Smooth muscle cell (in vitro differentiated cells): ENCODE measurements around the gene ANKMY1. TPM values are rescaled to one million over a fixed set of nuclear protein-coding genes. Genes with fewer than 3 reads are reported as not detected.

Source experiments
- DNase-seq: peaks from one replicate; lab custom pipeline; 2025; ENCODE audit not compliant: unreplicated experiment; lab: John Stamatoyannopoulos, UW
- H2AFZ ChIP-seq: fragments of 200-600 bp; sonication (generic); 2 replicates; pipeline ENCODE4 v1.6.0; 2016; ENCODE audit warnings: antibody characterized with exemption, low read depth, mild to moderate bottlenecking
- H3F3A ChIP-seq: fragments of 200-600 bp; sonication (generic); 2 replicates; pipeline ENCODE4 v1.6.0; 2017; ENCODE audit warnings: antibody characterized with exemption, low read depth
- H3K27ac ChIP-seq: fragments of 200-600 bp; sonication (generic); 2 replicates; pipeline ENCODE4 v1.5.1; 2016; ENCODE audit warnings: low read depth, mild to moderate bottlenecking
- H3K27me3 ChIP-seq: fragments of 200-600 bp; sonication (generic); 2 replicates; pipeline ENCODE4 v1.6.1; 2016; ENCODE audit warnings: low read depth, mild to moderate bottlenecking
- H3K36me3 ChIP-seq: fragments of 200-600 bp; sonication (generic); 2 replicates; pipeline ENCODE4 v1.5.1; 2016; ENCODE audit warnings: low read depth
- H3K4me1 ChIP-seq: fragments of 200-600 bp; sonication (generic); 2 replicates; pipeline ENCODE4 v1.5.1; 2016; ENCODE audit warnings: low read depth
- H3K4me2 ChIP-seq: fragments of 200-600 bp; sonication (generic); 2 replicates; pipeline ENCODE4 v1.6.0; 2016; ENCODE audit warnings: mild to moderate bottlenecking
- H3K4me3 ChIP-seq: fragments of 200-600 bp; sonication (generic); 2 replicates; pipeline ENCODE4 v1.5.1; 2016; ENCODE audit warnings: mild to moderate bottlenecking
- H3K79me2 ChIP-seq: fragments of 200-600 bp; sonication (generic); 2 replicates; pipeline ENCODE4 v1.6.0; 2016; ENCODE audit warnings: low read depth, mild to moderate bottlenecking
- H3K9ac ChIP-seq: fragments of 200-600 bp; sonication (generic); 2 replicates; pipeline ENCODE4 v1.6.0; 2016; ENCODE audit warnings: low read depth
- H3K9me3 ChIP-seq: fragments of 200-600 bp; sonication (generic); replicated peaks from 2 replicates; pipeline ENCODE4 v1.5.1; 2016; ENCODE audit warnings: low read depth
- H4K20me1 ChIP-seq: fragments of 200-600 bp; sonication (generic); 2 replicates; pipeline ENCODE4 v1.6.0; 2016; ENCODE audit warnings: low read depth
- CTCF ChIP-seq: fragments of 200-600 bp; sonication (generic); IDR thresholded peaks from 2 replicates; pipeline ENCODE4 v1.5.1; 2017; ENCODE audit warnings: borderline replicate concordance, mild to moderate bottlenecking, antibody characterized with exemption; ENCODE audit not compliant: insufficient read depth, poor library complexity, severe bottlenecking
- WGBS: methylation state at CpG from one replicate; pipeline ENCODE4 v1.1.7; 2016; ENCODE audit warnings: low lambda C conversion rate; 5-methylcytosine and 5-hydroxymethylcytosine counted together
- polyA plus RNA-seq: library from polyadenylated mRNA; unstranded; fragments of >200 nt; fragmentation: Nextera tagmentation; extraction: Ambion mirVana; gene quantifications from 2 replicates; pipeline ENCODE4 v1.2.1, GENCODE V29; 2016
- total RNA-seq: library from RNA; depleted of rRNA; stranded (reverse); fragments of >200 nt; gene quantifications from 2 replicates; pipeline ENCODE4 v1.2.3, GENCODE V29; 2014

ANKMY1 gene
- total and polyA plus RNA-seq, 2 experiments from 2014 or later = 6.4 to 8.7 TPM

DNA sequence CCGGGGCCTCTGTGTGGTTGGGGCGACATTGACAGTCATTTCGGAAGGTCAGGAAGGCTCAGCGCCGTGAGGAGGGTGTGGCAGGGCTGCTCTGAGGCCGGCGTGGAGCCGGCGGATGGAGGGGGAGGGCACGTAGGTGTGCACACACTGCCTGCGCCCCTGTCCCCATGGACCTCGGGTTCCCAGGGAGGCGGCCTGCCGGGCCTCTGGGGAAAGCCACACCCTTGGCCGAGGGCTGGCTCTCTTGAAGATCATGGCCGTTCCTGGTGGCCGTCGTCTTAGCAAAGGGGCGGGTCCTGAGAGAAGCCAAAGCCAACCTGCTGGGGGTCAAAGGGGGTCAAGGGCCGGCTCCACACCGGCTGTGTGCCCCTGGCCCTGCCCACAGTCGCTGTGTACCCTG lies 110.5 kb downstream of the ANKMY1 start:
- Histone ChIP-seq H3K79me2 (peaks cover 41% of the 10 kb centered on the region), H2AFZ (no peak overlapping the region)

GRCh38 chr2:240446664-240447175 lies 111.1 kb downstream of the ANKMY1 start:
- Histone ChIP-seq H3K27me3 (no peaks in the 10 kb centered on the region), H3K36me3 (no peaks in the 10 kb centered on the region), H3K9me3 (no peaks in the 10 kb centered on the region), H3K4me3 (no peak overlapping the region), H3K4me1 (peaks cover 10% of the 10 kb centered on the region), H3K4me2 (no peak overlapping the region), H3K79me2 (peaks cover 44% of the 10 kb centered on the region), H2AFZ (no peak overlapping the region), H4K20me1 (peaks cover 100% of the 10 kb centered on the region), H3K9ac (no peak overlapping the region), H3K27ac (no peak overlapping the region), H3F3A (no peaks in the 10 kb centered on the region)
- WGBS = 98% methylated on average over 12 of the region's 12 CpGs
- TF ChIP-seq CTCF = no peak
- DNase-seq = no peak

More for the DNA sequence above, 110.5 kb downstream of the ANKMY1 start:
- Histone ChIP-seq H3K4me2 (no peak overlapping the region), H3K4me1 (peaks cover 16% of the 10 kb centered on the region), H3K9ac (no peak overlapping the region), H3K9me3 (no peaks in the 10 kb centered on the region), H3K27ac (no peak overlapping the region), H3K4me3 (no peak overlapping the region), H3K27me3 (no peaks in the 10 kb centered on the region), H3K36me3 (no peaks in the 10 kb centered on the region), H4K20me1 (peaks cover 100% of the 10 kb centered on the region), H3F3A (no peaks in the 10 kb centered on the region)
- WGBS = 88% methylated on average over 22 of the region's 22 CpGs
- TF ChIP-seq CTCF = no peak
- DNase-seq = no peak

DNA sequence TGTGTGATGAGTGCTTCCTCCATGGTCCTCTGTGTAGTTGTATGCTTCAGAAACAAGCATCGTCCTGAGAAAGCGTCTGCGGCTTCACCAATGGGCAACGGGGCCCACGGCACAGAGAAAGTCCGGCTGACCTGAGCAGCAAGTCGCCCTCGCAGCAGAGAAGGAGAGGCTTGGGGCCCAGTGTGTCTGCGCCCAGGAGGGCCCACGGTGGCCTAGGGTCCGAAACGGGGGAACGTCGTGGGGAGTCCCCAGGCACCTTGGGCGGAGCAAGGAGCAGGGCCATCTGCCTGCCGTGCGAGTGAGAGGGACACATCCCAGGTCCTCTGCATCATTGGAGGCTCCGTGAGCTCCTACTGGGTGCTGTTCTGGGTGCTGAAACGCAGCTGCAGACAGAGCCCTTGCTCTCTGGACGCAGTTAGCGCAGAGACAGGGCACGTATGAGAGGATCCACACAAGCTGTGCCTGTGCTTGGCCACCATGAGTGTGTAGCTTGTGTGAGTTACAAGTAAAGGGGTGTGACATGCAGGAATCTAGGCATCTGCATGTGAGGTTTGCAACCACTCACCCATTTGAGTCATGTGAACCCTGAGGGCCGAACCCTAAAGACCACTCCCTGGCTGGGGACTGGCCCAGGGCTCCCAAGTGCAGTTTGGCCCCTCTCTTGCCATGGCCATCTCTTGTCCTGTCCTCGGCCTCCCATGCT lies 111.7 kb downstream of the ANKMY1 start:
- H3K27ac ChIP-seq = no peak overlapping the region
- H3K4me2 ChIP-seq = no peak overlapping the region
- H2AFZ ChIP-seq = no peak overlapping the region
- peaks cover 100% of the 10 kb centered on the region for H4K20me1 ChIP-seq
- H3K79me2 ChIP-seq = peaks cover 45% of the 10 kb centered on the region
- H3K4me3 ChIP-seq = no peak overlapping the region
- H3K4me1 ChIP-seq = peaks cover 8% of the 10 kb centered on the region
- H3K9ac ChIP-seq = no peak overlapping the region
- H3K27me3 ChIP-seq = no peaks in the 10 kb centered on the region
- TF ChIP-seq CTCF = no peak
- WGBS = 87% methylated on average over 24 of the region's 24 CpGs
- H3F3A ChIP-seq = no peaks in the 10 kb centered on the region
- no peak for DNase-seq
- H3K9me3 ChIP-seq = no peaks in the 10 kb centered on the region
- no peaks in the 10 kb centered on the region for H3K36me3 ChIP-seq

DNA sequence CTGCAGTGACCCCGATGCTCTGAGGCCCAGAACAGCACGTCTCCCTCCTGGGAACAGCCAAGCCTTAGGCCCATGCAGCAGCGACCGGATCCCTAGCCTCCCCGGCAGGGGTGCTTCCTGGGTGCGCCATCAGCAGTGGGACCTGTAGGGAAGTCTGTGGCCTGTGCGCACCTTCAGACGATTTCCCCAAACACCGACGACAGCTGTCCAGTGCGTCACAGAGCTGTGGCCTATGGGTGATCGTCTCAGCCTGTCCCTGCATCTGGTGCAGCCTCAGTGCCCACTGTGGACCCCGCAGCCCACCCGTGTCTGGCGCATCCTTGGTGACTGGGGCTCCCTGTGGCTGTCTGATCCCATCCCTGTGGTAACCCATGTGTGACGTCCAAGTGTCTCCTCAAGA lies 113.3 kb downstream of the ANKMY1 start:
- 91% methylated on average over 16 of the region's 16 CpGs for WGBS

More for the DNA sequence above, 113.3 kb downstream of the ANKMY1 start:
- peaks cover 59% of the 10 kb centered on the region for H3K79me2 ChIP-seq
- no peak overlapping the region for H3K4me2 ChIP-seq
- H3K9me3 ChIP-seq = no peaks in the 10 kb centered on the region
- no peak overlapping the region for H3K4me3 ChIP-seq
- H3K27ac ChIP-seq = no peak overlapping the region
- no peaks in the 10 kb centered on the region for H3K4me1 ChIP-seq
- no peak for DNase-seq
- peaks cover 98% of the 10 kb centered on the region for H4K20me1 ChIP-seq
- TF ChIP-seq CTCF = no peak
- H3F3A ChIP-seq = no peaks in the 10 kb centered on the region
- no peak overlapping the region for H3K9ac ChIP-seq
- H3K27me3 ChIP-seq = no peaks in the 10 kb centered on the region
- H2AFZ ChIP-seq = no peak overlapping the region
- no peaks in the 10 kb centered on the region for H3K36me3 ChIP-seq
